ENCODE measurements around the gene KMT2B.

DNA sequence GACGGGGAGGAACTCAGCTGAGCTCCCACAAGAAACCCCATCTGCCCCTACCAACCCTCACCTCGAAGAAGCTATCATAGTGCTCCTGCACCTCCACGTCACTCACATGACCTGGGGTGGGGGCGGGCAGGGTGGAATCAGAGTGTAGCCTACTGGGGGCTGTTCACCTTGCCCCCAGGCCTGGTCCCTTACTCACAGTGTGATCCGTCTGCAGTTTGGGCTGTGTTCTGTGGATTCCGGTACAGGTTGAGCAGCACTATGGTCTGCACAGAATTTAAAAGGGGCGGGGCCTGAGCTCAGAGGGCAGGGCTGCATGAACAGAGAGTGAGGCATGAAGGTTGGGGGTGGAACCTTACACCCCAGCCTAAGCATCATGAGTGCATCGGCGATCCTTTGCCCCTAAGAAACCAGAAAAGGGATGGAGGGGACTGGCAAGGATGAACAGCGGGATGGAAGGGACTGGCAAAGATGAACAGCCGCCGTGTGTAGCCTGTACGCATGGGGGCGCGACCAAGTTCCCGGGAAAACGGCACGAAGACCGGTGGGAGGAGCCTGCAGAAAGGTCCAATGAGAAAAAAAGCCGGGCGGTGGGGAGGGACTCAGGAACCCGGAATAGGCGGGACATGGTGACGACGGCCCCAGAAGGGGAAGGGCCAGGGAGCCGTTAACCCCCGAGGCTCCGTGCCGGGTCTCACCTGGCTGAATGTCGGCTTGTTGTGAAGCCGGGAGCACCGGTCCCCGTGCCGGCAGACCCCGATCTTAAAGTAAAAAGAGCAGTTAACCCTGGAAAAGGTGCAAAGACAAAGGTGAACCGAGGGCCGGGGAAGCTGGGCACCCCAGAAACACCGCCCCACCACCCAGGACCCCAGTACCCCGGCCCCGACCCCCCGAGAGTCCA lies 26.9 kb downstream of the KMT2B start:
- TF ChIP-seq, protein P1, sequence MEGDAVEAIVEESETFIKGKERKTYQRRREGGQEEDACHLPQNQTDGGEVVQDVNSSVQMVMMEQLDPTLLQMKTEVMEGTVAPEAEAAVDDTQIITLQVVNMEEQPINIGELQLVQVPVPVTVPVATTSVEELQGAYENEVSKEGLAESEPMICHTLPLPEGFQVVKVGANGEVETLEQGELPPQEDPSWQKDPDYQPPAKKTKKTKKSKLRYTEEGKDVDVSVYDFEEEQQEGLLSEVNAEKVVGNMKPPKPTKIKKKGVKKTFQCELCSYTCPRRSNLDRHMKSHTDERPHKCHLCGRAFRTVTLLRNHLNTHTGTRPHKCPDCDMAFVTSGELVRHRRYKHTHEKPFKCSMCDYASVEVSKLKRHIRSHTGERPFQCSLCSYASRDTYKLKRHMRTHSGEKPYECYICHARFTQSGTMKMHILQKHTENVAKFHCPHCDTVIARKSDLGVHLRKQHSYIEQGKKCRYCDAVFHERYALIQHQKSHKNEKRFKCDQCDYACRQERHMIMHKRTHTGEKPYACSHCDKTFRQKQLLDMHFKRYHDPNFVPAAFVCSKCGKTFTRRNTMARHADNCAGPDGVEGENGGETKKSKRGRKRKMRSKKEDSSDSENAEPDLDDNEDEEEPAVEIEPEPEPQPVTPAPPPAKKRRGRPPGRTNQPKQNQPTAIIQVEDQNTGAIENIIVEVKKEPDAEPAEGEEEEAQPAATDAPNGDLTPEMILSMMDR (IDR thresholded peaks at IDR 0.05), result no peak
- TF ChIP-seq POLR2A (IDR thresholded peaks at IDR 0.05), result no peak

Measured in lower leg skin (tissue), 3 donors.